Epithelial cell of esophagus (primary cell): Measurements from ENCODE around the gene ARFGAP1.

Experiments
- DNase-seq: peaks from one replicate; pipeline ENCODE4 v3.0.0; 2010; ENCODE audit warnings: low read depth
- H3K4me3 ChIP-seq: 2 replicates; pipeline ENCODE4 v1.5.1; 2011; ENCODE audit warnings: mild to moderate bottlenecking, low read length, control low read depth
- CTCF ChIP-seq: IDR thresholded peaks from 2 replicates; pipeline ENCODE4 v1.5.1; 2011; ENCODE audit warnings: low read depth, mild to moderate bottlenecking, low read length, control low read depth, inconsistent platforms; ENCODE audit not compliant: insufficient read depth; ENCODE audit errors: missing control alignments

The ARFGAP1 gene

GRCh38 chr20:63326314-63327230, 54.0 kb downstream of the ARFGAP1 start:
- H3K4me3 ChIP-seq: no peak overlapping the region
- no peak for TF ChIP-seq CTCF
- no peak for DNase-seq

GRCh38 chr20:63327231-63327745, 54.7 kb downstream of the ARFGAP1 start:
- H3K4me3 ChIP-seq: no peak overlapping the region
- no peak for DNase-seq
- no peak for TF ChIP-seq CTCF

- no peak for TF ChIP-seq CTCF
- no peak for DNase-seq
- no peak overlapping the region for H3K4me3 ChIP-seq
Observed at GRCh38 chr20:63328026-63328700, 55.5 kb downstream of the ARFGAP1 start.

GRCh38 chr20:63328718-63329275, 56.2 kb downstream of the ARFGAP1 start:
- no peak for TF ChIP-seq CTCF
- DNase-seq: no peak
- no peak overlapping the region for H3K4me3 ChIP-seq

GRCh38 chr20:63329331-63330083, 56.9 kb downstream of the ARFGAP1 start:
- no peak for TF ChIP-seq CTCF
- DNase-seq: no peak
- no peak overlapping the region for H3K4me3 ChIP-seq

GRCh38 chr20:63330084-63330760, 57.6 kb downstream of the ARFGAP1 start:
- no peak for TF ChIP-seq CTCF
- no peak overlapping the region for H3K4me3 ChIP-seq
- DNase-seq: no peak
